Smooth muscle cell (in vitro differentiated cells): ENCODE measurements around the gene FRMD4A. TPM values are rescaled to one million over a fixed set of nuclear protein-coding genes. Genes with fewer than 3 reads are reported as not detected.

ENCODE experiments used
- DNase-seq: peaks from one replicate; lab custom pipeline; 2025; ENCODE audit not compliant: unreplicated experiment; lab: John Stamatoyannopoulos, UW
- H2AFZ ChIP-seq: fragments of 200-600 bp; sonication (generic); 2 replicates; pipeline ENCODE4 v1.6.0; 2016; ENCODE audit warnings: antibody characterized with exemption, low read depth, mild to moderate bottlenecking
- H3F3A ChIP-seq: fragments of 200-600 bp; sonication (generic); 2 replicates; pipeline ENCODE4 v1.6.0; 2017; ENCODE audit warnings: antibody characterized with exemption, low read depth
- H3K27ac ChIP-seq: fragments of 200-600 bp; sonication (generic); 2 replicates; pipeline ENCODE4 v1.5.1; 2016; ENCODE audit warnings: low read depth, mild to moderate bottlenecking
- H3K27me3 ChIP-seq: fragments of 200-600 bp; sonication (generic); 2 replicates; pipeline ENCODE4 v1.6.1; 2016; ENCODE audit warnings: low read depth, mild to moderate bottlenecking
- H3K36me3 ChIP-seq: fragments of 200-600 bp; sonication (generic); 2 replicates; pipeline ENCODE4 v1.5.1; 2016; ENCODE audit warnings: low read depth
- H3K4me1 ChIP-seq: fragments of 200-600 bp; sonication (generic); 2 replicates; pipeline ENCODE4 v1.5.1; 2016; ENCODE audit warnings: low read depth
- H3K4me2 ChIP-seq: fragments of 200-600 bp; sonication (generic); 2 replicates; pipeline ENCODE4 v1.6.0; 2016; ENCODE audit warnings: mild to moderate bottlenecking
- H3K4me3 ChIP-seq: fragments of 200-600 bp; sonication (generic); 2 replicates; pipeline ENCODE4 v1.5.1; 2016; ENCODE audit warnings: mild to moderate bottlenecking
- H3K79me2 ChIP-seq: fragments of 200-600 bp; sonication (generic); 2 replicates; pipeline ENCODE4 v1.6.0; 2016; ENCODE audit warnings: low read depth, mild to moderate bottlenecking
- H3K9ac ChIP-seq: fragments of 200-600 bp; sonication (generic); 2 replicates; pipeline ENCODE4 v1.6.0; 2016; ENCODE audit warnings: low read depth
- H3K9me3 ChIP-seq: fragments of 200-600 bp; sonication (generic); replicated peaks from 2 replicates; pipeline ENCODE4 v1.5.1; 2016; ENCODE audit warnings: low read depth
- H4K20me1 ChIP-seq: fragments of 200-600 bp; sonication (generic); 2 replicates; pipeline ENCODE4 v1.6.0; 2016; ENCODE audit warnings: low read depth
- WGBS: methylation state at CpG from one replicate; pipeline ENCODE4 v1.1.7; 2016; ENCODE audit warnings: low lambda C conversion rate; 5-methylcytosine and 5-hydroxymethylcytosine counted together
- polyA plus RNA-seq: library from polyadenylated mRNA; unstranded; fragments of >200 nt; fragmentation: Nextera tagmentation; extraction: Ambion mirVana; gene quantifications from 2 replicates; pipeline ENCODE4 v1.2.1, GENCODE V29; 2016
- total RNA-seq: library from RNA; depleted of rRNA; stranded (reverse); fragments of >200 nt; gene quantifications from 2 replicates; pipeline ENCODE4 v1.2.3, GENCODE V29; 2014
- TF ChIP-seq, protein P1 (sequence below): fragments of 200-600 bp; sonication (generic); IDR thresholded peaks from 2 replicates; pipeline ENCODE4 v1.5.1; 2017; ENCODE audit warnings: borderline replicate concordance, mild to moderate bottlenecking, antibody characterized with exemption; ENCODE audit not compliant: insufficient read depth, poor library complexity, severe bottlenecking

The FRMD4A gene
- total and polyA plus RNA-seq, 2 experiments from 2014 or later = 3.0 to 5.4 TPM

DNA sequence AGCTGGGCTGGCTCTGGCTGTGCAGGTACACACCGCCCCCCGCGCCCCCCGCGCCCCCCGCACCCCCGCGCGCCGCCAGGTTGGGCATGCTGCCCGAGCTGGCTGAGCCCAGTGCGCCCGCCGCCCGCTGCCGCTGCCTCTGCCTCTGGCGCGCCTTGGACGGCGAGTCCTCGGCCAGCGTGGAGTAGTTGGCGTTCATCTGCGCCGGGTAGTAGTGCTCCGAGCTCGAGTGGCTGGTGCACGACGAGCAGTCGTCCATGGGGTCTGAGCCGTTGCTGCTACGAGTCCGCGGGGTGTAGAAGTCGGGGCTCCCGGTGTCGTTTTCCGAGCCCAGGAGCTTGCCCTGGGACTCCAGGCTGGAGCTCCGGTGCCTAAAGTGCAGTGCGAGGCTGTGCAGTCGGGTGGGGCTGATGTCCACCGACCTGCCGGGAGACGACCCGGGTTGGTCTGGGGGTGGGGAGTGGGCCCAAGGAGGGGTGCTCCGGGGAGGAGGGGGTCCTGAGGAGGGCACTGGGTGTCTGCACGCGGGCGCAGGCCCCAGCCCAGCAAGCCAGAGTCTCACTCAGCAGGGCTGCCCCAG is 673.5 kb downstream of the FRMD4A start:
- H3K4me1 ChIP-seq = peaks cover 6% of the 10 kb centered on the region
- H2AFZ ChIP-seq = no peak overlapping the region
- H3K27me3 ChIP-seq = no peaks in the 10 kb centered on the region
- H3F3A ChIP-seq = no peaks in the 10 kb centered on the region
- no peak overlapping the region for H3K4me3 ChIP-seq
- H3K9ac ChIP-seq = no peak overlapping the region
- H3K79me2 ChIP-seq = no peaks in the 10 kb centered on the region
- no peaks in the 10 kb centered on the region for H4K20me1 ChIP-seq
- 96% methylated on average over 38 of the region's 49 CpGs for WGBS
- TF ChIP-seq, protein P1, sequence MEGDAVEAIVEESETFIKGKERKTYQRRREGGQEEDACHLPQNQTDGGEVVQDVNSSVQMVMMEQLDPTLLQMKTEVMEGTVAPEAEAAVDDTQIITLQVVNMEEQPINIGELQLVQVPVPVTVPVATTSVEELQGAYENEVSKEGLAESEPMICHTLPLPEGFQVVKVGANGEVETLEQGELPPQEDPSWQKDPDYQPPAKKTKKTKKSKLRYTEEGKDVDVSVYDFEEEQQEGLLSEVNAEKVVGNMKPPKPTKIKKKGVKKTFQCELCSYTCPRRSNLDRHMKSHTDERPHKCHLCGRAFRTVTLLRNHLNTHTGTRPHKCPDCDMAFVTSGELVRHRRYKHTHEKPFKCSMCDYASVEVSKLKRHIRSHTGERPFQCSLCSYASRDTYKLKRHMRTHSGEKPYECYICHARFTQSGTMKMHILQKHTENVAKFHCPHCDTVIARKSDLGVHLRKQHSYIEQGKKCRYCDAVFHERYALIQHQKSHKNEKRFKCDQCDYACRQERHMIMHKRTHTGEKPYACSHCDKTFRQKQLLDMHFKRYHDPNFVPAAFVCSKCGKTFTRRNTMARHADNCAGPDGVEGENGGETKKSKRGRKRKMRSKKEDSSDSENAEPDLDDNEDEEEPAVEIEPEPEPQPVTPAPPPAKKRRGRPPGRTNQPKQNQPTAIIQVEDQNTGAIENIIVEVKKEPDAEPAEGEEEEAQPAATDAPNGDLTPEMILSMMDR = no peak
- no peak for DNase-seq
- no peaks in the 10 kb centered on the region for H3K9me3 ChIP-seq
- no peaks in the 10 kb centered on the region for H3K36me3 ChIP-seq
- no peak overlapping the region for H3K27ac ChIP-seq
- no peak overlapping the region for H3K4me2 ChIP-seq

- no peaks in the 10 kb centered on the region for H3F3A ChIP-seq
- H2AFZ ChIP-seq = no peak overlapping the region
- 98% methylated on average over 60 of the region's 68 CpGs for WGBS
- no peaks in the 10 kb centered on the region for H4K20me1 ChIP-seq
- no peak overlapping the region for H3K4me3 ChIP-seq
- H3K9ac ChIP-seq = no peak overlapping the region
- no peak for DNase-seq
- no peaks in the 10 kb centered on the region for H3K9me3 ChIP-seq
- H3K4me2 ChIP-seq = no peak overlapping the region
- TF ChIP-seq, protein P1 = no peak
- no peaks in the 10 kb centered on the region for H3K36me3 ChIP-seq
- H3K79me2 ChIP-seq = no peaks in the 10 kb centered on the region
- H3K4me1 ChIP-seq = peaks cover 6% of the 10 kb centered on the region
- H3K27me3 ChIP-seq = no peaks in the 10 kb centered on the region
- H3K27ac ChIP-seq = no peak overlapping the region
These were observed 674.2 kb downstream of the FRMD4A start for GRCh38 chr10:13656337-13657100.

DNA sequence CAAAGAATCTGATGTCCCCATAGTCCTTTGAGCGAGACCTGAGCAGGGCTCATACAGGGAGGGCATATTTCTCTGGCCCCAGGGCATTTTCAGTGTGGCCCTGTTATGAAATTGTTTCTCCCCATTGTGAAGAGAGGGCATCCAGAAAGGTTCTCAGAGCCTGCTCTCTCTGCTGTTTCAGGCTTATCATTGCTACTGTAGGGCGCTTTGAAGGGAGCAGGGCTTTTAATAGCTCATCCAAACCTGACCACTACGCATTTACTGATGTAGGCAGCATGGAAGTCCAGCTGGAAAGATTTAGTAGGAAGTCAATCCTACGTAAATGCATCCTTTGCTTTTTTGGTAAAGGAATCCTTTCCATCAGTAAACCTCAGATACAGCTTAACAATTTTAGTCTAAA is 675.9 kb downstream of the FRMD4A start:
- Histone ChIP-seq H3F3A (no peaks in the 10 kb centered on the region), H3K4me1 (no peaks in the 10 kb centered on the region), H3K9ac (no peak overlapping the region), H3K4me2 (no peak overlapping the region), H3K27me3 (no peaks in the 10 kb centered on the region), H3K4me3 (no peak overlapping the region), H3K36me3 (no peaks in the 10 kb centered on the region), H3K27ac (no peak overlapping the region), H2AFZ (no peak overlapping the region), H3K9me3 (no peaks in the 10 kb centered on the region), H3K79me2 (no peaks in the 10 kb centered on the region), H4K20me1 (peaks cover 2% of the 10 kb centered on the region)
- 95% methylated on average over 4 of the region's 4 CpGs for WGBS
- TF ChIP-seq, protein P1 = no peak
- no peak for DNase-seq
